ENCODE data around the gene SCCPDH. TPM values are rescaled to one million over a fixed set of nuclear protein-coding genes. Genes with fewer than 3 reads are reported as not detected.

SCCPDH gene
- total and polyA plus RNA-seq, 9 of the 15 experiments (the other 6 are each of a cell fraction or from before 2014, with no cell fraction given), result 7.0 to 61.9 (median 38.3) TPM

DNA sequence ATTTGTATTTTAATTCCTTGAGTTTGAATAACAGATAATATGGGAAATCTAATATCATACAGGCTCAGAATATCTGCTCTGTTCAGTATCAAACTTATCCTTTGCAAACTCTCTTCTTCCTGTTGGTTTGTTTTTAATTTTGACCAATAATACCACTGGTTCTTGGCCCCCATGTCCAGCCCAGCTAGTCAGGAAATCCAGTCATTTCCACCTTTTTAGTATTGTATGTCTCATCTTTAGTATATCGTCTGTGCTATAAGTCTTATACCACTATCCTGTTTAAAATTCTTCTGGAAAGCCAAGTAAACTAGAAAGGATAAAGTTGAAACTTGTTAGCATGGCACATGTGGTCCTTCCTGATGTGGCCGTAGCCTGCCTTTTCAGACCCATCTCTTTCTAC, 10.7 kb downstream of the SCCPDH start (continued):
- TF ChIP-seq, protein P1, sequence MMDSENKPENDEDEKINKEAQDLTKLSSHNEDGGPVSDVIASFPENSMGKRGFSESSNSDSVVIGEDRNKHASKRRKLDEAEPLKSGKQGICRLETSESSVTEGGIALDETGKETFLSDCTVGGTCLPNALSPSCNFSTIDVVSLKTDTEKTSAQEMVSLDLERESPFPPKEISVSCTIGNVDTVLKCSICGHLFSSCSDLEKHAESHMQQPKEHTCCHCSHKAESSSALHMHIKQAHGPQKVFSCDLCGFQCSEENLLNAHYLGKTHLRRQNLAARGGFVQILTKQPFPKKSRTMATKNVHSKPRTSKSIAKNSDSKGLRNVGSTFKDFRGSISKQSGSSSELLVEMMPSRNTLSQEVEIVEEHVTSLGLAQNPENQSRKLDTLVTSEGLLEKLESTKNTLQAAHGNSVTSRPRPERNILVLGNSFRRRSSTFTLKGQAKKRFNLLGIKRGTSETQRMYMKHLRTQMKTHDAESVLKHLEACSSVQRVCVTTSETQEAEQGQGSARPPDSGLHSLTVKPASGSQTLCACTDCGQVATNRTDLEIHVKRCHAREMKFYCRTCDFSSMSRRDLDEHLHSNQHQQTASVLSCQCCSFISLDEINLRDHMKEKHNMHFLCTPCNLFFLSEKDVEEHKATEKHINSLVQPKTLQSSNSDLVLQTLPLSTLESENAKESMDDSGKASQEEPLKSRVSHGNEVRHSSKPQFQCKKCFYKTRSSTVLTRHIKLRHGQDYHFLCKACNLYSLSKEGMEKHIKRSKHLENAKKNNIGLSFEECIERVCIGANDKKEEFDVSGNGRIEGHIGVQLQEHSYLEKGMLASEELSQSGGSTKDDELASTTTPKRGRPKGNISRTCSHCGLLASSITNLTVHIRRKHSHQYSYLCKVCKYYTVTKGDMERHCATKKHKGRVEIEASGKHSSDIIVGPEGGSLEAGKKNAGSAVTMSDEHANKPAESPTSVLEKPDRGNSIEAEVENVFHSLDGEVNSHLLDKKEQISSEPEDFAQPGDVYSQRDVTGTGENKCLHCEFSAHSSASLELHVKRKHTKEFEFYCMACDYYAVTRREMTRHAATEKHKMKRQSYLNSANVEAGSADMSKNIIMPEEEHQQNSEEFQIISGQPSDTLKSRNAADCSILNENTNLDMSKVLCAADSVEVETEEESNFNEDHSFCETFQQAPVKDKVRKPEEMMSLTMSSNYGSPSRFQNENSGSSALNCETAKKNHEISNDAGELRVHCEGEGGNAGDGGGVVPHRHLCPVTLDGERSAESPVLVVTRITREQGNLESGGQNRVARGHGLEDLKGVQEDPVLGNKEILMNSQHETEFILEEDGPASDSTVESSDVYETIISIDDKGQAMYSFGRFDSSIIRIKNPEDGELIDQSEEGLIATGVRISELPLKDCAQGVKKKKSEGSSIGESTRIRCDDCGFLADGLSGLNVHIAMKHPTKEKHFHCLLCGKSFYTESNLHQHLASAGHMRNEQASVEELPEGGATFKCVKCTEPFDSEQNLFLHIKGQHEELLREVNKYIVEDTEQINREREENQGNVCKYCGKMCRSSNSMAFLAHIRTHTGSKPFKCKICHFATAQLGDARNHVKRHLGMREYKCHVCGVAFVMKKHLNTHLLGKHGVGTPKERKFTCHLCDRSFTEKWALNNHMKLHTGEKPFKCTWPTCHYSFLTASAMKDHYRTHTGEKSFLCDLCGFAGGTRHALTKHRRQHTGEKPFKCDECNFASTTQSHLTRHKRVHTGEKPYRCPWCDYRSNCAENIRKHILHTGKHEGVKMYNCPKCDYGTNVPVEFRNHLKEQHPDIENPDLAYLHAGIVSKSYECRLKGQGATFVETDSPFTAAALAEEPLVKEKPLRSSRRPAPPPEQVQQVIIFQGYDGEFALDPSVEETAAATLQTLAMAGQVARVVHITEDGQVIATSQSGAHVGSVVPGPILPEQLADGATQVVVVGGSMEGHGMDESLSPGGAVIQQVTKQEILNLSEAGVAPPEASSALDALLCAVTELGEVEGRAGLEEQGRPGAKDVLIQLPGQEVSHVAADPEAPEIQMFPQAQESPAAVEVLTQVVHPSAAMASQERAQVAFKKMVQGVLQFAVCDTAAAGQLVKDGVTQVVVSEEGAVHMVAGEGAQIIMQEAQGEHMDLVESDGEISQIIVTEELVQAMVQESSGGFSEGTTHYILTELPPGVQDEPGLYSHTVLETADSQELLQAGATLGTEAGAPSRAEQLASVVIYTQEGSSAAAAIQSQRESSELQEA (IDR thresholded peaks at IDR 0.05; ENCODE audit: low read depth), result no peak
- TF ChIP-seq RBM15 (IDR thresholded peaks at IDR 0.05; ENCODE audit: insufficient read depth, low read length) (no peak), MYC (IDR thresholded peaks at IDR 0.05; ENCODE audit: low read depth, low read length) (no peak), MYC (CRISPR knock-in tag; IDR thresholded peaks at IDR 0.05; ENCODE audit: borderline replicate concordance, low read depth) (no peak), IRF2 (CRISPR knock-in tag; IDR thresholded peaks at IDR 0.05) (no peak)
- TF ChIP-seq, protein P2, sequence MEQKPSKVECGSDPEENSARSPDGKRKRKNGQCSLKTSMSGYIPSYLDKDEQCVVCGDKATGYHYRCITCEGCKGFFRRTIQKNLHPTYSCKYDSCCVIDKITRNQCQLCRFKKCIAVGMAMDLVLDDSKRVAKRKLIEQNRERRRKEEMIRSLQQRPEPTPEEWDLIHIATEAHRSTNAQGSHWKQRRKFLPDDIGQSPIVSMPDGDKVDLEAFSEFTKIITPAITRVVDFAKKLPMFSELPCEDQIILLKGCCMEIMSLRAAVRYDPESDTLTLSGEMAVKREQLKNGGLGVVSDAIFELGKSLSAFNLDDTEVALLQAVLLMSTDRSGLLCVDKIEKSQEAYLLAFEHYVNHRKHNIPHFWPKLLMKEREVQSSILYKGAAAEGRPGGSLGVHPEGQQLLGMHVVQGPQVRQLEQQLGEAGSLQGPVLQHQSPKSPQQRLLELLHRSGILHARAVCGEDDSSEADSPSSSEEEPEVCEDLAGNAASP (IDR thresholded peaks at IDR 0.05), result no peak
